K562 (cell line): ENCODE data around the gene SNRNP200. TPM values are rescaled to one million over a fixed set of nuclear protein-coding genes. Genes with fewer than 3 reads are reported as not detected.
A peak's percentile ranks its signal among the peaks of the same experiment; 100 is the strongest.

Experiments
- ATF4 ChIP-seq: fragments of 450-650 bp; formaldehyde crosslinking; IDR thresholded peaks from 2 replicates; pipeline ENCODE4 v1.4.0; 2022; ENCODE audit warnings: mild to moderate bottlenecking, moderate library complexity
- CUX1 ChIP-seq: fragments of 200-800 bp; sonication (Bioruptor generic); IDR thresholded peaks from 2 replicates; pipeline ENCODE4 v1.6.1; 2016; ENCODE audit warnings: missing genetic modification characterization, missing compliant biosample characterization
- ERF ChIP-seq: fragments of 450-650 bp; formaldehyde crosslinking; IDR thresholded peaks from 2 replicates; pipeline ENCODE4 v1.4.0; 2020; ENCODE audit warnings: mild to moderate bottlenecking, mixed read lengths
- FUS ChIP-seq: fragments of 200-400 bp; formaldehyde crosslinking; optimal IDR thresholded peaks from 2 replicates; pipeline ENCODE3; 2017; ENCODE audit warnings: low read depth, low read length
- HDAC1 ChIP-seq, 2 experiments: fragments of 450-650 bp; IDR thresholded peaks; 2 replicates each; pipeline ENCODE4 v1.6.1; 2016 to 2017; ENCODE audit warnings: inconsistent platforms in 1 of 2, mild to moderate bottlenecking in 1 of 2, moderate library complexity in 1 of 2
- KLF16 ChIP-seq: IDR thresholded peaks from 2 replicates; pipeline ENCODE4 v1.6.1; 2016; ENCODE audit warnings: antibody characterized with exemption
- MCM3 ChIP-seq: fragments of 450-650 bp; IDR thresholded peaks from 2 replicates; pipeline ENCODE4 v1.6.1; 2016
- MECOM ChIP-seq: fragments of 250-450 bp; sonication (Bioruptor Pico); IDR thresholded peaks from 2 replicates; pipeline ENCODE4 v1.8.0; 2022; ENCODE audit warnings: inconsistent platforms
- MXI1 ChIP-seq: IDR thresholded peaks from 2 replicates; pipeline ENCODE4 v1.6.1; 2011; ENCODE audit warnings: low read depth, mild to moderate bottlenecking, improper control_type of control experiment, low read length
- RBFOX2 ChIP-seq: fragments of 200-400 bp; formaldehyde crosslinking; IDR thresholded peaks from 2 replicates; pipeline ENCODE4 v1.6.1; 2017; ENCODE audit warnings: low read depth, mild to moderate bottlenecking, low read length, moderate library complexity
- RBM34 ChIP-seq: fragments of 200-400 bp; formaldehyde crosslinking; IDR thresholded peaks from 2 replicates; pipeline ENCODE4 v1.6.1; 2018; ENCODE audit warnings: low read length, borderline replicate concordance; ENCODE audit not compliant: insufficient read depth
- SMARCA5 ChIP-seq: fragments of 450-650 bp; IDR thresholded peaks from 2 replicates; pipeline ENCODE4 v1.6.1; 2016
- TAF7 ChIP-seq: fragments of 450-650 bp; IDR thresholded peaks from 2 replicates; pipeline ENCODE4 v1.6.1; 2016; ENCODE audit warnings: missing genetic modification characterization, missing compliant biosample characterization
- TCF7L2 ChIP-seq: fragments of 150-350 bp; IDR thresholded peaks from 2 replicates; pipeline ENCODE4 v1.6.1; 2016; ENCODE audit warnings: low read depth, mild to moderate bottlenecking, low read length, moderate library complexity
- TCFL5 ChIP-seq: fragments of 250-450 bp; sonication (Bioruptor Pico); conservative IDR thresholded peaks from 2 replicates; pipeline ENCODE4 v1.6.1; 2021; ENCODE audit warnings: mild to moderate bottlenecking, moderate library complexity, matching md5 sums
- WHSC1 ChIP-seq: IDR thresholded peaks from one replicate; pipeline ENCODE4 v1.6.1; 2012; ENCODE audit warnings: low read length, control low read depth, inconsistent platforms
- ZNF408 ChIP-seq: fragments of 250-450 bp; sonication (Bioruptor Pico); IDR thresholded peaks from 2 replicates; pipeline ENCODE4 v1.4.0; 2020; ENCODE audit warnings: low read depth, mild to moderate bottlenecking, moderate library complexity
- ZNF696 ChIP-seq: fragments of 250-450 bp; sonication (Bioruptor Pico); conservative IDR thresholded peaks from 2 replicates; pipeline ENCODE4 v1.4.0; 2020; ENCODE audit warnings: mild to moderate bottlenecking, moderate library complexity
- ZNF764 ChIP-seq: fragments of 250-450 bp; sonication (Bioruptor Pico); IDR thresholded peaks from 2 replicates; pipeline ENCODE4 v1.4.0; 2020; ENCODE audit warnings: low read depth, mild to moderate bottlenecking, moderate library complexity
- ZNF785 ChIP-seq: fragments of 250-450 bp; sonication (Bioruptor Pico); IDR thresholded peaks from 2 replicates; pipeline ENCODE4 v1.4.0; 2020; ENCODE audit warnings: mild to moderate bottlenecking
- polyA plus RNA-seq, 8 experiments: library from polyadenylated mRNA; depleted of rRNA in 4 of 8; stranded (reverse) in 5 of 8; unstranded in 3 of 8; fragments of >200 nt; fragmentation: Nextera tagmentation in 2 of 8; fragmentation: Illumina TruSeq in 1 of 8; extraction: Ambion mirVana in 2 of 8; extraction: Trizol in 1 of 8; gene quantifications; 2 replicates each; pipeline versions ENCODE4 v1.2.1 to v1.2.3, GENCODE V29; 2011 to 2014; ENCODE audit warnings: inconsistent platforms in 1 of 8, missing spikeins in 1 of 8
- total RNA-seq, 7 experiments: library from RNA; depleted of rRNA in 6 of 7; stranded (reverse); fragments of >200 nt in 6 of 7; fragmentation: Illumina TruSeq in 2 of 7; extraction: Trizol in 2 of 7; gene quantifications; 2 replicates each; pipeline versions ENCODE4 v1.2.1 to v1.2.3, GENCODE V29; 2011 to 2021; ENCODE audit warnings: low replicate concordance in 1 of 7
- TF ChIP-seq, protein P1 (sequence below): fragments of 250-450 bp; sonication (Bioruptor Pico); IDR thresholded peaks from 2 replicates; pipeline ENCODE4 v1.5.0; 2022; ENCODE audit warnings: mild to moderate bottlenecking

The SNRNP200 gene
- total and polyA plus RNA-seq, 9 of the 15 experiments (the other 6 are each of a cell fraction or from before 2014, with no cell fraction given), result 76.1 to 231 (median 155) TPM

GRCh38 chr2:96265840-96266679, 39.3 kb downstream of the SNRNP200 start, which contains the start of the genes CIAO1 and TMEM127 (continued):
- TF ChIP-seq WHSC1, result no peak
- TF ChIP-seq MECOM (CRISPR knock-in tag), result no peak
- no peak for TF ChIP-seq TCF7L2
- no peak for TF ChIP-seq ZNF696 (CRISPR knock-in tag)
- TF ChIP-seq MXI1, result peak; percentile 48; the same call in 1 of the 2 replicates
- TF ChIP-seq KLF16, result no peak
- no peak for TF ChIP-seq ZNF764 (CRISPR knock-in tag)
- no peak for TF ChIP-seq TCFL5 (CRISPR knock-in tag)
- no peak for TF ChIP-seq MCM3
- no peak for TF ChIP-seq RBM34
- TF ChIP-seq, protein P1, sequence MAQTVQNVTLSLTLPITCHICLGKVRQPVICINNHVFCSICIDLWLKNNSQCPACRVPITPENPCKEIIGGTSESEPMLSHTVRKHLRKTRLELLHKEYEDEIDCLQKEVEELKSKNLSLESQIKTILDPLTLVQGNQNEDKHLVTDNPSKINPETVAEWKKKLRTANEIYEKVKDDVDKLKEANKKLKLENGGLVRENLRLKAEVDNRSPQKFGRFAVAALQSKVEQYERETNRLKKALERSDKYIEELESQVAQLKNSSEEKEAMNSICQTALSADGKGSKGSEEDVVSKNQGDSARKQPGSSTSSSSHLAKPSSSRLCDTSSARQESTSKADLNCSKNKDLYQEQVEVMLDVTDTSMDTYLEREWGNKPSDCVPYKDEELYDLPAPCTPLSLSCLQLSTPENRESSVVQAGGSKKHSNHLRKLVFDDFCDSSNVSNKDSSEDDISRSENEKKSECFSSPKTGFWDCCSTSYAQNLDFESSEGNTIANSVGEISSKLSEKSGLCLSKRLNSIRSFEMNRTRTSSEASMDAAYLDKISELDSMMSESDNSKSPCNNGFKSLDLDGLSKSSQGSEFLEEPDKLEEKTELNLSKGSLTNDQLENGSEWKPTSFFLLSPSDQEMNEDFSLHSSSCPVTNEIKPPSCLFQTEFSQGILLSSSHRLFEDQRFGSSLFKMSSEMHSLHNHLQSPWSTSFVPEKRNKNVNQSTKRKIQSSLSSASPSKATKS, result no peak
- no peak for TF ChIP-seq CUX1 (CRISPR knock-in tag)
- no peak for TF ChIP-seq SMARCA5
- 0 out of 2 replicates have a peak, but pooled peaks have one; percentile 28 for TF ChIP-seq ATF4 (CRISPR knock-in tag)
- TF ChIP-seq TAF7 (tag), result no peak
- peak in 1 of 2 experiments; percentile 92; a peak in 2 of 4 replicates for TF ChIP-seq HDAC1 (IDR thresholded peaks at IDR 0.05)
- TF ChIP-seq ERF, result 0 out of 2 replicates have a peak, but pooled peaks have one; percentile 41
- no peak for TF ChIP-seq ZNF785 (CRISPR knock-in tag)
- peak; percentile 94 for TF ChIP-seq FUS
- TF ChIP-seq RBFOX2, result peak; percentile 88
- TF ChIP-seq ZNF408, result no peak
